ENCODE results near the gene FSIP1.
A peak's percentile ranks its signal among the peaks of the same experiment; 100 is the strongest.

The FSIP1 gene

DNA sequence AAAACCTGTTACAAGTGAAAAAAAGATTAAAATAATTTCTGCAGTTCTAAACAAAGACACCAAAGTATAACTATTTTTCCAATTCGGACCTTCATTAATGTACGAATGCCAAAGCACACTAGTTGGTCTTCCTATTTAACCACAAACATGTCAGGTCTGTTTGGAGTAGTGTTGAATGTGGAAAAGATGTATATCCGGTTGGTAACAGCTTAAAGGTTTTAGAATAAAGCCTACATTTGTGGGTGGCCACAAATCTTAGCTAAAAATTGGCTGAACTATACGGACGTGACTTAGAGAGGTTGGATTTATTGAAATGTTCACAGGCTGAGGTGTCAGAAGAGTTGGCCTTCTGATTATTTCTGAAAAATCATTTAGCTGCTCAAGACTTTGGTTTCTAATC, 78.4 kb downstream of the FSIP1 start:
- TF ChIP-seq, protein P1, sequence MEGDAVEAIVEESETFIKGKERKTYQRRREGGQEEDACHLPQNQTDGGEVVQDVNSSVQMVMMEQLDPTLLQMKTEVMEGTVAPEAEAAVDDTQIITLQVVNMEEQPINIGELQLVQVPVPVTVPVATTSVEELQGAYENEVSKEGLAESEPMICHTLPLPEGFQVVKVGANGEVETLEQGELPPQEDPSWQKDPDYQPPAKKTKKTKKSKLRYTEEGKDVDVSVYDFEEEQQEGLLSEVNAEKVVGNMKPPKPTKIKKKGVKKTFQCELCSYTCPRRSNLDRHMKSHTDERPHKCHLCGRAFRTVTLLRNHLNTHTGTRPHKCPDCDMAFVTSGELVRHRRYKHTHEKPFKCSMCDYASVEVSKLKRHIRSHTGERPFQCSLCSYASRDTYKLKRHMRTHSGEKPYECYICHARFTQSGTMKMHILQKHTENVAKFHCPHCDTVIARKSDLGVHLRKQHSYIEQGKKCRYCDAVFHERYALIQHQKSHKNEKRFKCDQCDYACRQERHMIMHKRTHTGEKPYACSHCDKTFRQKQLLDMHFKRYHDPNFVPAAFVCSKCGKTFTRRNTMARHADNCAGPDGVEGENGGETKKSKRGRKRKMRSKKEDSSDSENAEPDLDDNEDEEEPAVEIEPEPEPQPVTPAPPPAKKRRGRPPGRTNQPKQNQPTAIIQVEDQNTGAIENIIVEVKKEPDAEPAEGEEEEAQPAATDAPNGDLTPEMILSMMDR (IDR thresholded peaks at IDR 0.05; ENCODE audit: low read depth, low read length, missing control alignments), result no peak
- DNase-seq, result no peak

DNA sequence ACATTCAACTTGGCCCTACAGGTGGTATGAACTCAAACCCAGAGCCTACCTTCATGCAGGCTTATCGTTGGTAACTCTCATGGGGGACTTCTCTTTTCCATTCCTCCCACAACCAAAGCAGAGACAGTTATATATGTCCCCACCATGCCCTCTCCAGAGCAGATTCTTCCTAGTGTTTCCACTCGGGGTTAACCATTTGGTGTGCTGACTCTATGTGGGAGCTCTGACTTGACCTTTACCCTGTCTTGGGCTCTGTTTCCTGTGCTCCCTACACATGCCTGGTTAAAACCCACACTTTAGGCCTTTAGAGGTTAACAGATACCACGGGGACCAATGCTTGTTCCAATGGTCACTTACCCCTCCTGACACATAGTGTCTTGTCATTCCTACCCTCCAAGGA, 80.7 kb downstream of the FSIP1 start:
- H3K36me3 ChIP-seq (replicated peaks), result no peaks in the 10 kb centered on the region
- in situ Hi-C loops (cut with HindIII; ENCODE audit: low pct_ligation_motif_present, low sequenced_read_pairs), result no loop called here
- TF ChIP-seq, protein P1 (IDR thresholded peaks at IDR 0.05; ENCODE audit: low read depth, low read length, missing control alignments), result no peak
- no peak for DNase-seq
- H3K4me3 ChIP-seq (ENCODE audit: low read depth, low read length), result no peak overlapping the region
- no peaks in the 10 kb centered on the region for H3K27me3 ChIP-seq (replicated peaks)
- no peak overlapping the region for H3K27ac ChIP-seq

More for the DNA sequence above, 78.4 kb downstream of the FSIP1 start:
- no peaks in the 10 kb centered on the region for H3K36me3 ChIP-seq (replicated peaks)
- H3K27ac ChIP-seq, result peak overlapping the region; percentile 16
- H3K27me3 ChIP-seq (replicated peaks), result no peaks in the 10 kb centered on the region
- no peak overlapping the region for H3K4me3 ChIP-seq (ENCODE audit: low read depth, low read length)
- in situ Hi-C loops (cut with HindIII; ENCODE audit: low pct_ligation_motif_present, low sequenced_read_pairs), result no loop called here

DNA sequence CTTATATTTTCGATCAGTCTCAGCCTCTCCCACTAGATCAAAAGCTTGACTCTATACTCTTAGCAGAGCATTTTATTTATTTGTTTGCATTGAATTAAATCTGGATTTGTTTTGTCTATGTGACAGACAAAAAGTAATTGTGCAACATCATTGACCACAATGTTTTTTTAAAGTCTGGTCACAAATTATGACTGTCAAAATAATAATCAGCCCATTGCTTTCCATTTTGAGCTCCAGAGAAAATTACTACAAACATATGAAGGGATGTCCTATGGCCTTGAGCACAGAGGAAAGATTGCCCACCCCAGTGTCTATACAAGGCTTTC, 82.3 kb downstream of the FSIP1 start:
- in situ Hi-C loops (cut with HindIII; ENCODE audit: low pct_ligation_motif_present, low sequenced_read_pairs), result no loop called here
- DNase-seq, result no peak

DNA sequence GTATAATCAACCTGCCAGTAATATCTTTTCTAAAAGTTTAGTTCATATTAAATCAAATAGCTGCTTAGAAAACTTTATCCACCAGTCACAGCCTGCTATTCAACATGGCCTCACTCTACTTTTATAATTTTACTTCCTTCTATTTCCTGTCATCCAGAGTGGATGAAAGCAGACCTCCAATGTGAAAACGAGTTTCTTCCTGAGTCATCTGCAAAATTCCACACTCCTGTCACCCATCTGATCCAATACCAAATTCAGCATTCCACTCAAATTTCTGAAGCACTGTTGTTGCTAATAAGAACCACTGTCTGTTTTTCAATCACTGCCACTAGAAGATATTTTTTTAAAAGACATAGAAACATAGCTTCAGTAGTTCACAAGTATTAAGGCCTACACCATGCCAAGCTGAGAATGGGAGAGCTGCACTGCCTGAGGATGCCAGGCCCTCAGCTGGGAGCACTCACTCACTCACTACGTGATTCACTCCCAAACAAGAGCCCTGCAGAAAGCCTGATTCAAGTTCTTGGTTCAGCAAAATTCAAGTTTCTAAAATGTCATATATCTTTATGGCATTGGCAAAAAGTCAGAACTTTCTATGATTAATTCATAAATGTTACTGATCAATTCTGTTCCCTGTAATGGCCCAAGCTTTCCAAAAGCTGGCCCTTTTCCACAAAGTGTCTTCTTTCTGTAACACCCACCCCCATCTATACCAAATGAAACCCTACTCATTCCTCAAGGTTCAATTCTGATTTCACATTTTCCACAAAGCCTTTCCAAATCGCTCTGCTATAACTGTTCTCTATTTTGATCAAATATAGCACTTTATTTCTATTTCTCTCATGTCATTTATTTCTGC, 82.9 kb downstream of the FSIP1 start:
- no peaks in the 10 kb centered on the region for H3K27me3 ChIP-seq (replicated peaks)
- in situ Hi-C loops (cut with HindIII; ENCODE audit: low pct_ligation_motif_present, low sequenced_read_pairs), result no loop called here
- no peak overlapping the region for H3K27ac ChIP-seq
- no peaks in the 10 kb centered on the region for H3K36me3 ChIP-seq (replicated peaks)
- H3K4me3 ChIP-seq (ENCODE audit: low read depth, low read length), result no peak overlapping the region
- TF ChIP-seq, protein P1 (IDR thresholded peaks at IDR 0.05; ENCODE audit: low read depth, low read length, missing control alignments), result no peak
- no peak for DNase-seq

More for the DNA sequence above, 82.3 kb downstream of the FSIP1 start:
- no peaks in the 10 kb centered on the region for H3K36me3 ChIP-seq (replicated peaks)
- H3K4me3 ChIP-seq (ENCODE audit: low read depth, low read length), result no peak overlapping the region
- H3K27me3 ChIP-seq (replicated peaks), result no peaks in the 10 kb centered on the region
- no peak overlapping the region for H3K27ac ChIP-seq
- TF ChIP-seq, protein P1 (IDR thresholded peaks at IDR 0.05; ENCODE audit: low read depth, low read length, missing control alignments), result no peak

DNA sequence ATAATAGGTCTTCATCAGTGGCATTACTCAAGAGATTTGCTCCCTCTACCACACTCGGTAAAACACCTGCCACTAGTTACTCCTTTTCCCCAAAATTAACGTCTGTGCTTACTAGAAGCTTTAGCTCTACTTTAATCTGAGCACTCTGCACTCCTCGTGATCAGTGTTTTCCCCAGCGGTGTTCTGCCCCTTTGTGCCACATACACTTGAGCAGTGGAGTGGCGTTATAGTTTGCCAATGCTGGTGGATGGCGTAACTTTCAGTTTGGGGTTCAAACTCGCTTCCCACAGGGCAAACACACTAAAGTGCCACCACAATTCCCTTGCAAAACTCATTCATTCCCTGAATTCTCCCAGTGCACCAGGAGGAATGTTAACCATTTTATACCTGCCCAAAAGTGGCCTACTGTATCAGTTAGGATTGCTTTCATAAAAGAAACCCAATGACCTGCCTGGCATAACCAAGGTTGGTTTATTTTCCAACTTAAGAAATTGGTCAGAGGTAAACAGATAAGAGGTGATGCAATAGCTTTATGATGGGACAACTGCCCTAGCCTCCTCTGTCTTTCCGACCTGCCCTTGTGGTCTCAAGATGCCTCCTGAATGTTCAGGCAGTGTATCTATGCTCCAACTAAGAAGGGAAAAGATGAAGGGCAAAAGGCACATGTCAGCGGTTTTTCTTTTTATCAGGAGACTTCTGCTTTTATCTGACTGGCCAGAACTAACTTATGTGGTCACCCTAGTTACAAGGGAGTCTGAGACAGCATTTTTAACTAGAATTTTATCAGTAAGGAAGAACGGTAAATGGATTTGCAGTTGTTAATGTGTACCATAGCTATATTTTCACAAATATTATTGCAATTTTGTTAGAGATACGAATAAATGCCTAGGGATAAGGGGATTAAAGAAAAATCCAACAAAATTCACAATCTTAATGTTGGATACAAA, 83.9 kb downstream of the FSIP1 start:
- no peaks in the 10 kb centered on the region for H3K36me3 ChIP-seq (replicated peaks)
- TF ChIP-seq, protein P1 (IDR thresholded peaks at IDR 0.05; ENCODE audit: low read depth, low read length, missing control alignments), result no peak
- in situ Hi-C loops (cut with HindIII; ENCODE audit: low pct_ligation_motif_present, low sequenced_read_pairs), result no loop called here
- no peak overlapping the region for H3K4me3 ChIP-seq (ENCODE audit: low read depth, low read length)
- DNase-seq, result no peak
- H3K27ac ChIP-seq, result no peak overlapping the region
- no peaks in the 10 kb centered on the region for H3K27me3 ChIP-seq (replicated peaks)

All from brain microvascular endothelial cell (primary cell).